ENCODE measurements around the gene CEBPB. TPM values are rescaled to one million over a fixed set of nuclear protein-coding genes. Genes with fewer than 3 reads are reported as not detected.

CEBPB gene
- 100 to 1,000 TPM in 1 of 9 donors, 10 to 100 TPM in 8; 30.2 to 122 (median 63.3) TPM for total RNA-seq
- polyA plus RNA-seq, result 10 to 100 TPM; 14.7 to 19.8 TPM
- long read RNA-seq, donor 1, transcript CEBPB-201 (1 exons, 1,956 nt), result major isoform, 108 of 110 reads
- long read RNA-seq, donor 1, partial matches to known transcripts, result 0 of 110 reads
- long read RNA-seq, donor 1, other reads (novel, unspliced or antisense), result 2 of 110 reads
- long read RNA-seq, donor 2, partial matches to known transcripts, result 0 of 4 reads
- long read RNA-seq, donor 2, other reads (novel, unspliced or antisense), result 0 of 4 reads
- long read RNA-seq, donor 3, transcript CEBPB-201 (1 exons, 1,956 nt), result major isoform, 129 of 130 reads
- long read RNA-seq, donor 3, partial matches to known transcripts, result 0 of 130 reads
- long read RNA-seq, donor 3, other reads (novel, unspliced or antisense), result 1 of 130 reads

DNA sequence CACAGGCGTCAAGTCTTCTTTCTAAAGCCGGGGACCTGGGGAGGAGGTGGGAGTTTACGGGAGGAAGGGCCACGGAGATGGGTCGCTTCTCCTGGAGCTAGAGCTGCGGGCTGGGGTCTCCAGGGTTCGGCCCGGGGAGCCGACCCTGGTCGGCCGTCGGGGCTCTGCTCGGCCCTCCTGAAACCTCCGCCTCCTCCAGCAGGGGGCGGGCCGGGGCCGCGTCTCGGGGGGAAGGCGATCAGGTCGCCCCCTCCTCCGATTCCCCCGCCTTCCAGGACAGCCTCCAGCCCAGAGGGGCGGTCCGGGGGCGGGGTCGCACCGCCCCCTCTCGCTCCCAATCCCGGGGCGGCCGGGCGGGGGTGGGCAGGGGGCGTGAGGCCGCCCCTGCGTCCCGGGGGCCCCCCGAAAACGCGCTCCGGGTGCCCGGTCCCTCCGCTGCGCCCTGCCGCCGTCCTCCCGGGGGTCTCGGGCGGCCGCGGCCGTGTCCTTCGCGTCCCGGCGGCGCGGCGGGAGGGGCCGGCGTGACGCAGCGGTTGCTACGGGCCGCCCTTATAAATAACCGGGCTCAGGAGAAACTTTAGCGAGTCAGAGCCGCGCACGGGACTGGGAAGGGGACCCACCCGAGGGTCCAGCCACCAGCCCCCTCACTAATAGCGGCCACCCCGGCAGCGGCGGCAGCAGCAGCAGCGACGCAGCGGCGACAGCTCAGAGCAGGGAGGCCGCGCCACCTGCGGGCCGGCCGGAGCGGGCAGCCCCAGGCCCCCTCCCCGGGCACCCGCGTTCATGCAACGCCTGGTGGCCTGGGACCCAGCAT is at the start of gene CEBPB:
Gene CEBPB (plus strand): TSS at position 580 of the 814 bp plus-strand sequence. CDS start 204 bp downstream, at position 784.
- peak within 1 kb of the TSS; percentile 76 to 96 (median 88) for H3K4me3 ChIP-seq
- DNase-seq, result peak; percentile 90 to 96 (median 92)
- intact Hi-C loops (cut with DNase I), result loop anchor here (1.0 to 10.0 kb wide), 17 partner anchors 84 to 272 kb away; no protein-coding TSS in a partner anchor
- peaks cover 0 to 28% (median 0%) of the 10 kb centered on the region in 9 donors for H3K36me3 ChIP-seq
- peak within 1 kb of the TSS; percentile 97 to 100 (median 98) for H3K27ac ChIP-seq
- 0 to 1% (median 1%) methylated on average over 6 to 89 of the region's 89 CpGs for WGBS, 4 donors
- peaks cover 0 to 53% (median 20%) of the 10 kb centered on the region in 12 donors for H3K4me1 ChIP-seq
- no peaks in the 10 kb centered on the region for H3K9me3 ChIP-seq
- H3K27me3 ChIP-seq, result no peaks in the 10 kb centered on the region
- ATAC-seq, result peak; percentile 58 to 81 (median 76)
- TF ChIP-seq POLR2A (IDR thresholded peaks at IDR 0.05), result peak; percentile 96 to 100
- TF ChIP-seq, protein P1, sequence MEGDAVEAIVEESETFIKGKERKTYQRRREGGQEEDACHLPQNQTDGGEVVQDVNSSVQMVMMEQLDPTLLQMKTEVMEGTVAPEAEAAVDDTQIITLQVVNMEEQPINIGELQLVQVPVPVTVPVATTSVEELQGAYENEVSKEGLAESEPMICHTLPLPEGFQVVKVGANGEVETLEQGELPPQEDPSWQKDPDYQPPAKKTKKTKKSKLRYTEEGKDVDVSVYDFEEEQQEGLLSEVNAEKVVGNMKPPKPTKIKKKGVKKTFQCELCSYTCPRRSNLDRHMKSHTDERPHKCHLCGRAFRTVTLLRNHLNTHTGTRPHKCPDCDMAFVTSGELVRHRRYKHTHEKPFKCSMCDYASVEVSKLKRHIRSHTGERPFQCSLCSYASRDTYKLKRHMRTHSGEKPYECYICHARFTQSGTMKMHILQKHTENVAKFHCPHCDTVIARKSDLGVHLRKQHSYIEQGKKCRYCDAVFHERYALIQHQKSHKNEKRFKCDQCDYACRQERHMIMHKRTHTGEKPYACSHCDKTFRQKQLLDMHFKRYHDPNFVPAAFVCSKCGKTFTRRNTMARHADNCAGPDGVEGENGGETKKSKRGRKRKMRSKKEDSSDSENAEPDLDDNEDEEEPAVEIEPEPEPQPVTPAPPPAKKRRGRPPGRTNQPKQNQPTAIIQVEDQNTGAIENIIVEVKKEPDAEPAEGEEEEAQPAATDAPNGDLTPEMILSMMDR (IDR thresholded peaks at IDR 0.05), result peak; percentile 73 to 84 (median 80)

DNA sequence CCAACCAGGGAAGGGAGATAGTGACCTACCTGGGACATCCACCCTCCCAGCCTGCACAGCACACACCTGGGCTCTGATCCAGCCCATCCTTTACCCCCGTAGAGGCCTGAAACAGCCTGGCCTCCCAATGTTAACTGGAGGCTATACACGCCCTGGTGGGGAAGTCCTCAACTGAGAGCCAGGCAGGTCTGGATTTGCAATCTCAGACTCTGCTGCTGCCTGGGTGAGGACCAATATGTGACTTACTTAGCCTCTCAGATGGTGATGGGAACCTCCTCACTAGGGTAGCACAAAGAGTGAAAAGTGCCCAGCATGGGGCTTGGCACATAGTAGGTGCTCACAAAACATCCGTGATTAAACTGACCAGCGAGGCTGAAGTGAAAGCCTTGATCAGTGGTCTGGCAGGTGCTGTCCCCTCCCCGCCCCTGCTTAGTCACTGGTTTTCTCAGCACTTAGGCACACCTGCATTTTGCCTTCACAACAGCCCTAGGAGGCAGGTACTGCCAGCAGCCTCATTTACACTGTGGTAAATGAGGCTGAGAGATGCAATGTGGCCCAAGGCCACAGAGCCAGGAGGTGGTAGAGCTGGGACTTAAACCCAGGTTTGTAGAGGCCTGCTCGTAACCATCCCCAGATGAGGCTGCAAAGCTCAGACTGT is 49.5 kb upstream of the CEBPB start:
- Histone ChIP-seq H3K27me3 (no peaks in the 10 kb centered on the region), H3K9me3 (no peaks in the 10 kb centered on the region), H3K4me1 (peaks cover 0 to 78% (median 36%) of the 10 kb centered on the region in 12 donors), H3K27ac (peak overlapping the region in 7 of 12 donors; percentile 3 to 71 (median 41)), H3K36me3 (peaks cover 0 to 36% (median 24%) of the 10 kb centered on the region in 9 donors), H3K4me3 (no peak overlapping the region)
- no peak for DNase-seq
- no peak for ATAC-seq
- no peak for TF ChIP-seq POLR2A (IDR thresholded peaks at IDR 0.05)
- TF ChIP-seq, protein P1 (IDR thresholded peaks at IDR 0.05), result no peak
- WGBS, 4 donors, result 80 to 95% (median 89%) methylated on average over 5 to 6 of the region's 6 CpGs
- intact Hi-C loops (cut with DNase I), result no loop called here

DNA sequence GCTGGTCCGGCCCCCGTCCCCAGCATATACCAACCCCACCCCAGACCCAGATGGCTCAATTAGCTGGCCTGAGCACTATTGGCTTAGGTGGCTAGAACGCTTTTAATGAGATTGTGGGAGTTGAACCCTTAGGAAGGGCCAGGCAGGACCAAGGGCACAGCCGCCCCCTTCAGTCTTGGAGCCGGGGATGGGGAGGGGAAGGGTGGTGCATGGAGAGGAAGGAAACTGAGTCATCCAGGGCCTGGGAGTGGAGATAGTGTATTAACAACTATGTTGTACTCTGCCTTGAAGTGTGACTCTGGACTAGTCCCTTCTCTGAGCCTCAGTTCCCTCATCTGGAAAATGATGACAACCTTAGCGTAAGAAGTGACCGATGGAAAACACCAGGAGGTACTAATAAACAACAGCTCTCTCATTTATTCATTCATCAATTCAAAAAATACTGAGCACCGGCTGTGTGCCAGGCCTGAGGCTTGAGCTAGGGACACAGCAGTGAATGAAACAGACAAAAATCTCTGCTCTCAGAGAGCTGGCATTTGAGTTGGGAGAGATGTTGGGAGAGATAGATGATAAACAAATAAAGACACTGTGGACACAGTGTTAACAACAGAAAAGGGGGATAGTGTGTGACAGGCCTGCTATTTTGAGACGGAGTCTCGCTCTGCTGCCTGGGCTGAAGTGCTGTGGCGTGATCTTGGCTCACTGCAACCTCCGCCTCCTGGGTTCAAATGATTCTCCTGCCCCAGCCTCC is 48.6 kb upstream of the CEBPB start:
- TF ChIP-seq, protein P1 (IDR thresholded peaks at IDR 0.05), result no peak
- no peak for TF ChIP-seq POLR2A (IDR thresholded peaks at IDR 0.05)
- no peak overlapping the region for H3K4me3 ChIP-seq
- 74 to 85% (median 78%) methylated on average over 10 to 12 of the region's 12 CpGs for WGBS, 4 donors
- DNase-seq (peak in 1 of 5 donors; percentile 59), ATAC-seq (peak in 3 of 4 donors; percentile 9 to 76 (median 49))
- intact Hi-C loops (cut with DNase I), result no loop called here
- no peaks in the 10 kb centered on the region for H3K27me3 ChIP-seq
- H3K27ac ChIP-seq, result peak overlapping the region in 7 of 12 donors; percentile 8 to 68 (median 41)
- H3K4me1 ChIP-seq, result peaks cover 3 to 85% (median 42%) of the 10 kb centered on the region in 12 donors
- H3K9me3 ChIP-seq, result no peaks in the 10 kb centered on the region
- peaks cover 0 to 34% (median 24%) of the 10 kb centered on the region in 9 donors for H3K36me3 ChIP-seq

Data from heart left ventricle (tissue), 16 donors.